ENCODE results near the gene LRP6.

Gene LRP6

GRCh38 chr12:12081836-12082497 lies 184.9 kb downstream of the LRP6 start:
- peaks cover 2% of the 10 kb centered on the region; the same call in 1 of the 2 replicates for H3K27me3 ChIP-seq (ENCODE audit: control insufficient read depth, low read length)
- no peaks in the 10 kb centered on the region for H3K36me3 ChIP-seq (ENCODE audit: control insufficient read depth, low read length)
- H3K4me2 ChIP-seq (ENCODE audit: low read length) = no peak overlapping the region
- H3K4me3 ChIP-seq (ENCODE audit: low read length) = no peak overlapping the region
- no peaks in the 10 kb centered on the region for H3K9me3 ChIP-seq (ENCODE audit: control insufficient read depth, insufficient read depth, low read length)
- no peak overlapping the region for H3K27ac ChIP-seq (ENCODE audit: low read depth, low read length)
- no peaks in the 10 kb centered on the region for H3K79me2 ChIP-seq (ENCODE audit: control insufficient read depth, low read length)
- H3K9me2 ChIP-seq (replicated peaks; ENCODE audit: control insufficient read depth, low read length) = no peaks in the 10 kb centered on the region
- TF ChIP-seq CTCF (IDR thresholded peaks at IDR 0.05; ENCODE audit: low read depth, low read length, poor library complexity, severe bottlenecking) = peak; percentile 28
- TF ChIP-seq EZH2phosphoT487 (IDR thresholded peaks at IDR 0.05; ENCODE audit: borderline replicate concordance, low read length) = no peak
- H3K4me1 ChIP-seq (ENCODE audit: control insufficient read depth, low read length) = no peaks in the 10 kb centered on the region
- H3F3A ChIP-seq (ENCODE audit: control insufficient read depth, insufficient read depth) = no peaks in the 10 kb centered on the region
- no peaks in the 10 kb centered on the region for H4K20me1 ChIP-seq (ENCODE audit: control insufficient read depth, insufficient read depth, low read depth, low read length)

GRCh38 chr12:12079291-12079690 lies 187.6 kb downstream of the LRP6 start:
- no peaks in the 10 kb centered on the region for H3K9me2 ChIP-seq (replicated peaks; ENCODE audit: control insufficient read depth, low read length)
- H3K27me3 ChIP-seq (ENCODE audit: control insufficient read depth, low read length) = peaks cover 2% of the 10 kb centered on the region; the same call in 1 of the 2 replicates
- no peaks in the 10 kb centered on the region for H4K20me1 ChIP-seq (ENCODE audit: control insufficient read depth, insufficient read depth, low read depth, low read length)
- TF ChIP-seq EZH2phosphoT487 (IDR thresholded peaks at IDR 0.05; ENCODE audit: borderline replicate concordance, low read length) (no peak), CTCF (IDR thresholded peaks at IDR 0.05; ENCODE audit: low read depth, low read length, poor library complexity, severe bottlenecking) (no peak)
- H3F3A ChIP-seq (ENCODE audit: control insufficient read depth, insufficient read depth) = no peaks in the 10 kb centered on the region
- no peak overlapping the region for H3K4me3 ChIP-seq (ENCODE audit: low read length)
- no peaks in the 10 kb centered on the region for H3K36me3 ChIP-seq (ENCODE audit: control insufficient read depth, low read length)
- no peaks in the 10 kb centered on the region for H3K79me2 ChIP-seq (ENCODE audit: control insufficient read depth, low read length)
- H3K4me1 ChIP-seq (ENCODE audit: control insufficient read depth, low read length) = no peaks in the 10 kb centered on the region
- H3K27ac ChIP-seq (ENCODE audit: low read depth, low read length) = no peak overlapping the region
- no peaks in the 10 kb centered on the region for H3K9me3 ChIP-seq (ENCODE audit: control insufficient read depth, insufficient read depth, low read length)
- H3K4me2 ChIP-seq (ENCODE audit: low read length) = no peak overlapping the region

GRCh38 chr12:12072064-12072760 lies 194.6 kb downstream of the LRP6 start:
- no peaks in the 10 kb centered on the region for H3K9me2 ChIP-seq (replicated peaks; ENCODE audit: control insufficient read depth, low read length)
- no peak overlapping the region for H3K4me3 ChIP-seq (ENCODE audit: low read length)
- peaks cover 8% of the 10 kb centered on the region; the same call in 1 of the 2 replicates for H3K4me1 ChIP-seq (ENCODE audit: control insufficient read depth, low read length)
- H3F3A ChIP-seq (ENCODE audit: control insufficient read depth, insufficient read depth) = no peaks in the 10 kb centered on the region
- H3K36me3 ChIP-seq (ENCODE audit: control insufficient read depth, low read length) = no peaks in the 10 kb centered on the region
- no peaks in the 10 kb centered on the region for H4K20me1 ChIP-seq (ENCODE audit: control insufficient read depth, insufficient read depth, low read depth, low read length)
- H3K79me2 ChIP-seq (ENCODE audit: control insufficient read depth, low read length) = no peaks in the 10 kb centered on the region
- TF ChIP-seq CTCF (IDR thresholded peaks at IDR 0.05; ENCODE audit: low read depth, low read length, poor library complexity, severe bottlenecking) (no peak), EZH2phosphoT487 (IDR thresholded peaks at IDR 0.05; ENCODE audit: borderline replicate concordance, low read length) (no peak)
- H3K9me3 ChIP-seq (ENCODE audit: control insufficient read depth, insufficient read depth, low read length) = no peaks in the 10 kb centered on the region
- H3K27ac ChIP-seq (ENCODE audit: low read depth, low read length) = no peak overlapping the region
- H3K4me2 ChIP-seq (ENCODE audit: low read length) = no peak overlapping the region
- peaks cover 29% of the 10 kb centered on the region for H3K27me3 ChIP-seq (ENCODE audit: control insufficient read depth, low read length)
